RWPE1 (cell line): ENCODE results near the gene MAP3K4.
A peak's percentile ranks its signal among the peaks of the same experiment; 100 is the strongest.

ENCODE experiments used
- CTCF ChIA-PET: fragments of 350-600 bp; sonication (Branson Sonifier 250); formaldehyde crosslinking; extraction: SDS; loops from one replicate; lab custom pipeline; 2021; lab: Yijun Ruan, JAX
- POLR2A ChIA-PET: fragments of 400-600 bp; formaldehyde crosslinking; extraction: SDS; loops from one replicate; lab custom pipeline; 2020; ENCODE audit warnings: antibody characterized with exemption; ENCODE audit not compliant: low non-redundant PET; lab: Yijun Ruan, JAX
- DNase-seq: peaks from one replicate; pipeline ENCODE4 v3.0.0; 2012; ENCODE audit warnings: low spot score
- H3K27ac ChIP-seq: fragments of 450-650 bp; 2 replicates; pipeline ENCODE4 v1.5.1; 2017
- CTCF ChIP-seq: fragments of 450-650 bp; conservative IDR thresholded peaks from 2 replicates; pipeline ENCODE4 v1.5.1; 2017; ENCODE audit warnings: low read depth, mild to moderate bottlenecking

MAP3K4 gene

GRCh38 chr6:160992061-160992979, 751 bp downstream of the MAP3K4 start:
- peak overlapping the region; percentile 96 for H3K27ac ChIP-seq
- ChIA-PET CTCF (interaction anchor here (0.5 to 2.1 kb wide), 13 partner anchors 9 to 521 kb away, joined by 3 to 30 read pairs (median 4); no protein-coding TSS in a partner anchor), POLR2A (interaction anchor here (0.5 to 0.9 kb wide), 2 partner anchors 40 to 207 kb away, joined by 3 to 6 read pairs; no protein-coding TSS in a partner anchor)
- DNase-seq, result peak; percentile 56
- TF ChIP-seq CTCF, result peak; percentile 84

GRCh38 chr6:160992980-160993314, 1.4 kb downstream of the MAP3K4 start:
- no peak overlapping the region for H3K27ac ChIP-seq
- TF ChIP-seq CTCF, result peak; percentile 51; the same call in 1 of the 2 replicates
- CTCF ChIA-PET, result interaction anchor here (0.6 to 2.1 kb wide), 11 partner anchors 8 to 141 kb away, joined by 3 to 30 read pairs (median 4); no protein-coding TSS in a partner anchor
- DNase-seq, result no peak
- POLR2A ChIA-PET, result interaction anchor here (0.5 kb wide), 1 partner anchor 207 kb away, joined by 6 read pairs; no protein-coding TSS in a partner anchor

- H3K27ac ChIP-seq, result no peak overlapping the region
- ChIA-PET CTCF (interaction anchor here (1.2 kb wide), 1 partner anchor 64 kb away, joined by 6 read pairs; no protein-coding TSS in a partner anchor), POLR2A (no interaction called here)
- no peak for TF ChIP-seq CTCF
- no peak for DNase-seq
Observed at GRCh38 chr6:160995271-160995670, 3.7 kb downstream of the MAP3K4 start.

GRCh38 chr6:160996131-160996601, 4.6 kb downstream of the MAP3K4 start:
- no peak overlapping the region for H3K27ac ChIP-seq
- ChIA-PET POLR2A (no interaction called here), CTCF (interaction anchor here (1.2 kb wide), 1 partner anchor 65 kb away, joined by 6 read pairs; no protein-coding TSS in a partner anchor)
- no peak for TF ChIP-seq CTCF
- DNase-seq, result peak; percentile 64

GRCh38 chr6:160998217-160998616, 6.6 kb downstream of the MAP3K4 start:
- H3K27ac ChIP-seq, result no peak overlapping the region
- POLR2A ChIA-PET, result no interaction called here
- CTCF ChIA-PET, result interaction anchor here (0.6 to 1.4 kb wide), 2 partner anchors 68 to 464 kb away, joined by 3 to 5 read pairs; no protein-coding TSS in a partner anchor
- TF ChIP-seq CTCF, result no peak
- no peak for DNase-seq

GRCh38 chr6:160998766-160999165, 7.2 kb downstream of the MAP3K4 start:
- DNase-seq, result no peak
- H3K27ac ChIP-seq, result no peak overlapping the region
- TF ChIP-seq CTCF, result no peak
- POLR2A ChIA-PET, result no interaction called here
- CTCF ChIA-PET, result interaction anchor here (1.4 kb wide), 1 partner anchor 68 kb away, joined by 5 read pairs; no protein-coding TSS in a partner anchor
